GM18861 (cell line): ENCODE data around the gene DNAJC15.

Experiments used
- ATAC-seq: cut with Tn5 transposase; IDR thresholded peaks from one replicate; pipeline ENCODE4 v1.9.1; 2021; ENCODE audit not compliant: unreplicated experiment

Gene DNAJC15

DNA sequence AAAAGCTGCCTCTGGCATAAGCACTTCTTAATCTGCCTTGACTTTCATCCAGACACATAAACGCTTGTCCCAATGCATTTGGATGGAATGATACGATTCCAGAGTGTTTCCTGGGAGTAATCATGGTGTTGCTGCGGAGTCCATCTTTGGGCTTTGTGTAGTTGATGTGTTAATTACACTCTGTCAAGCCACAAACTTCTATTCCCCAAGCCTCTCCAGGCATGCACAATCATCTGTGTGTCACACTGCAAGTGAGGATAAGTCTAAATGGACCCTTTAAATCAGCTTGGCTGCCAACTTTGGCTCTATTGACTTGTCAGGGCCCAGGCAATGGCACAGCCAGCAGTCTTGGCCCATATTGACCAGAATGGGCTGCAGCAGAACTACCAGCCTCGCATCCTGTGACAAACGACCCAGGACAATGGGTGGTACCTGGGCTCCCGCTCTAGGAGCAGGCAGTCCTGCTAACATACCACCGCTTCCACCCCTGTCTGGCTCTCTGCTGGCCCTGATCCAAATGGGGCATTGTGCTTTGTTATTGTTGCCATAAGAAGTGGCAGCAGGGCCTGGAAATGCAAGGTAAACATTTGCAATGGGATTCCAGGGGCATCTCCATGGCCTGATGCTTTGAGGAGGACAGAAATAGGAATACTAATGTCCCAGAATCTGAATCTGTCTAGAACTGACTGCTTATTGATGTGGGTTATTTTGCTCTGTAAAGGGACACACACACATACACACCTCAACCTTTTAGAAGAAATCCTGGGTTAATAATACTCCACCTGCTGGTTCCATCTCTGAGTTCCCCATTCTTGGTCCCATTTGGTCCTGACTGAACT is 127.2 kb downstream of the DNAJC15 start:
- no peak for ATAC-seq

DNA sequence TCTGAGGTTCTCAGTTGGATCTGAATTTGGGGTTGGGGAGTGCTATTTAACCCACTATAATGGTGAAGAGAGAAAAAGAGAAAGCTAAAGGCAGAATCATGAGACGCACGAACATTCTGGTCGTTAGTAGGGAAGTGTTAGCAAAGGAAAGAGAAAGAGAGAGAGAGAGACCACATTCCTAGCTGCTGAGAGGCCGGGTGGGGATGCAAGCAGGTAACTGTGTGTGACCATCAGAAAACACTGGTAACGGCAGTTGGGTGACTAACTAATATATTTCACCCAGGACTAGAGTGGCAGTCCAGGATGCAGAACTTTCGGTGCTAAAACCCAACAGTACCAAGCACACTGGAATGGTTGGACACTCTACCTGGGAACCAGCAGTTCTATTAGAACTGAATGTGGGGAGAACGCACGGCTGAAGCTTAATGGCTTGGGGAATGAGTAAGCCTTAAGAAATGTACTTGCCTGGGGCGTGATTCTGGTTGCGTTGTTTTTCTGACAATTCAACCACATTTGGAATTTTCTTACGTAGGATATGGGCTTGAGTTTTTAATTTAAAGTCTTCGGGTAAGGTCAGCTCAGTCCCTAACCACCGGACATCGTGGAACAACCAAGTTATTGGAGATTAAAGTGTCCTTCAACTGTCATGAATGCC is 130.2 kb downstream of the DNAJC15 start:
- no peak for ATAC-seq

DNA sequence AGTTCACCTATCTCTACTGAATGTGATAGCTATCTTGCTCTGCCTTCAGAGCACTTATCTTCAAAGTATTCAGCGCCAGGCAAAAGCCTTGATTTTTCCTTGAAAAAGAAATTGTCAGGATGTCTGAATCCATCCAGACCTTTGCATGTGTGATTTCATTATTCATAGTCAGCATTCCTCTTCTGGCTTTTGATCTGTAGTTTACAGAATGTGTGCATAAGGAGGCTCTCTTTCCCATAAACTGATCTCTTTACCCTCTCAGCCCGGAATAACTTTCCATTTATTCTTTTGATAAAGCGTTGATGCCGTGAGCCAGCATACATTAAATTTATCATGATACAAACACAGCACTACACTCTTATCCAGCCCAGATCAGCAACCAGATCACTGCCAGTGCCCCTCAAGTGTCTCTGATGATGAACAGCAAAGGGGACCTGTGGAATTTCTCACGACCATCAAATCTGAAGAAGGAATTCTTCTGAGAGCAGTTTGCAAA is 130.8 kb downstream of the DNAJC15 start:
- ATAC-seq: no peak

DNA sequence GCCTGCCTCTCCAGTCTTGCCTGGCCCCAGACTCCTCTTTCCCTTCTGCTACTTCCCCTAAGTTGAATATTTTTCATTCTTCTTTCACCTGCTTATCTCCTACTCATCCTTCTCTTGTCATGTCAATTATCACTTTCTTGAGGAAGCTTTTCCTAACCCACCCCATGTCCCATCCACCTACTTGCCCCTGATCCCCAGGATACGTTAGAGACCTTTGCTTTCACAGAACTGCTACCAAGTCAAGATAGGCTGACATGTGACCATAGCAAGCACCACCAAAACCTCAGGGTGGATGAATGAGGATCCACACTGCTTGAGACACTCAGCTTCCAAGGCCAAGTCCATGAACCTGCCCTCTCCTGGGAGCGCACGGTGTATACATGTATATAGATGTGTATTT is 131.5 kb downstream of the DNAJC15 start:
- no peak for ATAC-seq

DNA sequence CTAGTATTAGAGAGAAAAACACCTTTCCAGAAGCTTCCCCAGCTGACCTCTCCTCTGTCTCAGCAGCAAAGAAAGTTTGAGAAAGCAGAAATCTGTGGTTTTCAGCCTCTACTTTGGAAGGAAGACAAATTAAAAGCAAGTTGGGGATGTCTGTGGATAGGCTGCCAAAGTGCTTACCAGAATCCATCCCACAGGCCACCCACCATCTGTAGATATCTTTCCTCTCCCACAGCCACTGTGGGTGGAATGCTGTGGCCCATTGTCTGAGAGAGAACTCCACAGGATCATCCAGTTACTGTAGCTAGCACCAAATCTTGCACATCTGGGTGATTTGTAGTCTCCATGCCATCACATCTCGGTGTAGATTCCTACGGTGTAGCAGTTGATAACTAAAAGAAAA is 133.5 kb downstream of the DNAJC15 start:
- ATAC-seq: no peak

DNA sequence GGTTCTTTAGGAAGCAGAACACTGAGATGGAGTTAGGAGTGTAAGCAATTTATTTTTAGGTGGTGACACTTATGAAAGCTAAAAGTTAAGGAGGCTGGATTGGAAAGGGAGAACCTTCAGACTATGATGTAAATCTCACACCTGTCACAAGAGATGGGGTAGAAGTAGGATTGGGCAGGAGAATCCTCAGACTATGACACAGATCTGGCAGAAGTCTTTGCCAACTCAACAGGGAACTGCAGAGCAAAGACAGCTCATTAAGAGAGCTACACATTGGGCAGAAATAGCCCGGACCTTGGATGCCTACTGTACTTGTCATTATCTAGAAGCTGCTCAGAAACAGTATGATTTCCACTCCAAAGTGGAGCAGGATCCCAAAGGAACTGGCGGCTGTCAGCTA is 134.4 kb downstream of the DNAJC15 start:
- no peak for ATAC-seq

DNA sequence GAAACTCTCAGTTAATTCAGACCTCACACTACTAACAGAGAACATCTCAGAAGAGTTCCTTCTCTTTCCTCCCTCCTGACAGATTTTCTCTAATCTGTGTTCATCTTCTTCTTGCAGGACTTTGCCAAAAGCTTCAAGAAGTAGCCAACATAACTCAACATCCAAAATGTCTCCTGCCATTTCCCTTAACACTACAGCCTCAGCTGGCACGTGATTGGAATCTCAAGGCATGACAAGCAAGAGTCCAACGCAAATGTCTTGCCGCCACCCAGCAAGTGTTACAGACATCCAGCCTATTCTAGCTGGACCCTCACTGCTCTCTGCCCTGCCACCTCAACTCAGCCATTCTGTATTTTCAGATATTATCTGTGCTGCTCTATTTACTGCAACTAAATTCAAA is 135.1 kb downstream of the DNAJC15 start:
- no peak for ATAC-seq

DNA sequence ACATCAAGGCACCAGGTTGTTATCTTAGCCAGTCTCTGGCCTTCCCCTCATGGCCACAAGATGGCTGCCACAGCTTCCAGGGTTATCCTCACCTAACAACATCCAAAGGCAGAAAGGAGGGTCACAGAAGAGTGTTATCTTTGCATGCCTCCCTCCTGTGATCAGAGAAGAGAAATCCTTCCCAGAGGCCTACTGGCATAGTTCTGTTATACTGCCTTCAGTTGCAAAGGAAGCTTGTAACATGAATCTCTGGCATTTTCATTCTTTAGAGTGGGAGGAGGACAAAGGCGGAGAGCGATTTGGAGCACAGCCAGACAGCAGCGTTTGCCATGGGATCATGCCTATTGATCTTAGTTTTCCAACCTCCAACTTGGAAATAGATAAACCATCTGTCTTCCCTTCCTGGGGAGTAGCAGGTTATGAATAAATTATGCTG is 135.7 kb downstream of the DNAJC15 start:
- no peak for ATAC-seq
